Measurements from ENCODE around the gene C1QTNF12.

DNA sequence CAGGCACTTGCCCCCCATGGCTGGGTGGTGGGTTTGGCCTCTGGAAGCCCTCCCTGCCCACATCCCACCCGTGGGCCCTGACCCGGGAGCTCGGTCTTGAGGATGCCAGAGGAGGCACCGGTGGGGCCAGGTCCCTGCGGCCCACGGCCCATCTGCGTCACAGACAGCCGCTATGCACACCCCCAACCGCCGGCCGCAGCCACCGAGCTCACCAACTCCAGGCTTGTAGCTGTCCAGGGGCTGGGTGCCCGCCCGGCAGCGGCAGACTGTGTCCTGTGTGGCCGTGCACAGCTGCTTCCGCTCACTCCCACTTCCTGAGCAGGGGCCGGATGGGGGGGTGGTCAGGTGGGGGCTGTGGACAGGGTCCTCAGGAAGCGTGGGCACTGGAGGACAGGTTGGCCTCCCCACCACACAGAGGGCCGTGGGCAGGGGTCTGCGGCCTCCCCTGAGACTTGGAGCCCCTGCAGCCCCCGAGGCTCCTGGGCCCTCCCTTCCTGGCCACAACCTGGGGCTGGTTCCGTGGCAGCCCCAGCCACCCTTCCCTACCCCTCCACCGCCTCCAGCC is 33.7 kb downstream of the C1QTNF12 start:
- TF ChIP-seq CTCF (IDR thresholded peaks at IDR 0.05) (no peak), POLR2A (IDR thresholded peaks at IDR 0.05) (no peak)

Measured in sigmoid colon (tissue), 3 donors.